Measurements from ENCODE around the gene FGFBP1. TPM values are rescaled to one million over a fixed set of nuclear protein-coding genes. Genes with fewer than 3 reads are reported as not detected.

FGFBP1 gene
- total and polyA plus RNA-seq, 11 donors = 1.1 TPM; not detected in 10

DNA sequence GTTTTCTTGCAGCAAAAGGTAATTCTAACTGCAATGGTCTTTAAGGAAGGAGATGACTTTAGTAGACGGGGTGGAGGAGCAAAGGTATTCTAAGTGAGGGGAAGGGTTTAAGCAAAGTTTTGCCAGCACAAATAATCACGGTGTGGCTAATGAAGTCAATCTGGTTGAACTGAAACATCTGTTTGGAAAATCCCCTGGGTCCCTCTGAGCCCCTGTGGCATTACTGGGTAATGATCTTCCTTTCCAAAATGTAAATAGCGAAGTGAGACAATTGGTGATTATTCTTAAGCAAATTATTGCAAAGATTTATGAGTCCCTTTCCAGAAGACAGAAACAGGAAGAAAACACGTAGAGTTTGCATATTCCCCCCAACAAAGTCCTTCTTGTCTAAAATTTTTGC, 47.2 kb downstream of the FGFBP1 start:
- Histone ChIP-seq H3K27me3 (peaks cover 0 to 4% (median 0%) of the 10 kb centered on the region in 9 donors), H3K9me3 (no peaks in the 10 kb centered on the region), H3K27ac (no peak overlapping the region), H3K4me1 (no peaks in the 10 kb centered on the region), H3K36me3 (no peaks in the 10 kb centered on the region), H3K4me3 (no peak overlapping the region)
- intact Hi-C loops (cut with DNase I) = no loop called here
- 59 to 74% (median 66%) methylated on average over 4 of the region's 4 CpGs for WGBS, 4 donors
- TF ChIP-seq POLR2A (IDR thresholded peaks at IDR 0.05) (no peak), CTCF (IDR thresholded peaks at IDR 0.05) (no peak)
- no peak for DNase-seq
- no peak for ATAC-seq

DNA sequence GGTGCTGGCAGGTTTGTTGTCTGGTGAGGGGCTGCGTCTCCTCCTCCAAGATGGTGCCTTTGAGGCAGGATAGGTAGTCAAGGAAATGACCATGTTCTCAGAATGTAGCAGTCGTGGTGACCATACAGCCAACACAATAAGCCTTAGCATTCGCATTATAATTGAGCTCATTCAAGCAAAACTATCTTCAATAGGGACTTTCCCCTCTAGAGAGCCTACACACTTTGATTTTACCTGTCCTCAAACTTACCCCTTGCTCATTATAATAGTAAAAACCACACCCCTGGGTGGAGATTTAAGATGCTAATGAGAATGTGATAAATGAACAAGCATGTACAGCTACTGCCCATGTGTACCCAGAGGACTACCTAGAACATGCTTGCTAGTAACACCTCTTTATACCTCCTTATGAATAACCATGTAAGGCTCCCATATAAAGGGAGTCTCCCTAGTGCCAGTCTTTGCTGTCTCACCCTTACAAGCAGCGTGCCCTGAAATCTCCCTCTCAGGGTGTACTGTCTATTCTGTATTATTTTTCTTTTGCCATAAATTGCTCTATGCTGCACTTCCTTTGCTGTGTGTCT, 48.2 kb downstream of the FGFBP1 start:
- Histone ChIP-seq H3K4me3 (no peak overlapping the region), H3K27me3 (peaks cover 0 to 4% (median 0%) of the 10 kb centered on the region in 9 donors), H3K27ac (no peak overlapping the region), H3K9me3 (no peaks in the 10 kb centered on the region), H3K36me3 (no peaks in the 10 kb centered on the region), H3K4me1 (no peaks in the 10 kb centered on the region)
- no peak for DNase-seq
- WGBS, 4 donors = 90 to 94% (median 92%) methylated on average over 4 of the region's 4 CpGs
- no peak for ATAC-seq
- intact Hi-C loops (cut with DNase I) = no loop called here
- TF ChIP-seq CTCF (IDR thresholded peaks at IDR 0.05) (no peak), POLR2A (IDR thresholded peaks at IDR 0.05) (no peak)

DNA sequence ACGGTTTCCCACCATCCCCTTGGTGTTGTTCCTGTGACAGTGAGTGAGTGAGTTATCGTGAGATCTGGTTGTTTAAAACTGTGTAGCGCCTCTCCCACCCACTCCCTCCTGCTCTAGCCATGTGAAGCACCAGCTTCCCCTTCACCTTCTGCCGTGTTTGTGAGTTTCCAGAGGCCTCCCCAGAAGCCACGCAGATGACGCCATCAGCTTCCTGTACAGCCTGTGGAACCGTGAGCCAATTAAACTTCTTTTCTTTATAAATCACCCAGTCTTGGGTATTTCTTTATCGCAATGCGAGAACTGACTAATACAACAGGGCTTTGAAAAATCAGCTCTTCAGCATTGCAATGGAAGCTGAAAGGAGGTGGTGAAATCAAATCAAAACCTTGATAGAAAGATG, 50.0 kb downstream of the FGFBP1 start:
- Histone ChIP-seq H3K4me3 (no peak overlapping the region), H3K27me3 (no peaks in the 10 kb centered on the region), H3K4me1 (no peaks in the 10 kb centered on the region), H3K27ac (no peak overlapping the region), H3K9me3 (no peaks in the 10 kb centered on the region), H3K36me3 (no peaks in the 10 kb centered on the region)
- no peak for TF ChIP-seq CTCF (IDR thresholded peaks at IDR 0.05)
- TF ChIP-seq POLR2A (IDR thresholded peaks at IDR 0.05) = no peak
- 81 to 84% (median 83%) methylated on average over 9 of the region's 9 CpGs for WGBS, 4 donors
- intact Hi-C loops (cut with DNase I) = loop anchor here in 7 of 10 donors (10.0 kb wide), 4 partner anchors 154 to 414 kb away; no protein-coding TSS in a partner anchor
- DNase-seq (no peak), ATAC-seq (no peak)

Other genes with a start within 250 kb of the FGFBP1 start
- gene BST1, start 235.7 kb downstream of the FGFBP1 start, total RNA-seq = 10 to 100 TPM in 1 of 9 donors, 1 to 10 TPM in 8; 1.3 to 18.4 (median 2.1) TPM
- 1 to 10 TPM; 1.9 to 2.5 TPM for gene BST1, start 235.7 kb downstream of the FGFBP1 start, polyA plus RNA-seq
- 10 to 100 TPM in 3 of 9 donors, 1 to 10 TPM in 6; 1.0 to 12.4 (median 3.0) TPM for gene CD38, start 160.4 kb downstream of the FGFBP1 start, total RNA-seq
- gene CD38, start 160.4 kb downstream of the FGFBP1 start, polyA plus RNA-seq = 1 to 10 TPM; 1.8 to 2.1 TPM
- gene FGFBP2, start 24.4 kb upstream of the FGFBP1 start, total RNA-seq = 10 to 100 TPM in 1 of 9 donors, 1 to 10 TPM in 6, under 1 TPM in 2; 0.88 to 15.6 (median 1.6) TPM
- gene FGFBP2, start 24.4 kb upstream of the FGFBP1 start, polyA plus RNA-seq = 1 to 10 TPM in 1 of 2 donors, under 1 TPM in 1; 0.39 to 1.4 TPM
- gene PROM1, start 145.3 kb upstream of the FGFBP1 start, total RNA-seq = 10 to 100 TPM in 3 of 9 donors, 1 to 10 TPM in 6; 2.7 to 30.5 (median 6.1) TPM
- 1 to 10 TPM; 1.5 to 1.9 TPM for gene PROM1, start 145.3 kb upstream of the FGFBP1 start, polyA plus RNA-seq